Measurements from ENCODE around the gene LSM3.

GRCh38 chr3:14248849-14249523 is 70.4 kb downstream of the LSM3 start:
- TF ChIP-seq, protein P1, sequence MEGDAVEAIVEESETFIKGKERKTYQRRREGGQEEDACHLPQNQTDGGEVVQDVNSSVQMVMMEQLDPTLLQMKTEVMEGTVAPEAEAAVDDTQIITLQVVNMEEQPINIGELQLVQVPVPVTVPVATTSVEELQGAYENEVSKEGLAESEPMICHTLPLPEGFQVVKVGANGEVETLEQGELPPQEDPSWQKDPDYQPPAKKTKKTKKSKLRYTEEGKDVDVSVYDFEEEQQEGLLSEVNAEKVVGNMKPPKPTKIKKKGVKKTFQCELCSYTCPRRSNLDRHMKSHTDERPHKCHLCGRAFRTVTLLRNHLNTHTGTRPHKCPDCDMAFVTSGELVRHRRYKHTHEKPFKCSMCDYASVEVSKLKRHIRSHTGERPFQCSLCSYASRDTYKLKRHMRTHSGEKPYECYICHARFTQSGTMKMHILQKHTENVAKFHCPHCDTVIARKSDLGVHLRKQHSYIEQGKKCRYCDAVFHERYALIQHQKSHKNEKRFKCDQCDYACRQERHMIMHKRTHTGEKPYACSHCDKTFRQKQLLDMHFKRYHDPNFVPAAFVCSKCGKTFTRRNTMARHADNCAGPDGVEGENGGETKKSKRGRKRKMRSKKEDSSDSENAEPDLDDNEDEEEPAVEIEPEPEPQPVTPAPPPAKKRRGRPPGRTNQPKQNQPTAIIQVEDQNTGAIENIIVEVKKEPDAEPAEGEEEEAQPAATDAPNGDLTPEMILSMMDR (IDR thresholded peaks at IDR 0.05) = no peak
- TF ChIP-seq POLR2AphosphoS5 (IDR thresholded peaks at IDR 0.05; ENCODE audit: low read depth, low read length) = no peak
- TF ChIP-seq TCF7L2 (IDR thresholded peaks at IDR 0.05; ENCODE audit: low read depth, low read length) = no peak
- TF ChIP-seq, protein P2, sequence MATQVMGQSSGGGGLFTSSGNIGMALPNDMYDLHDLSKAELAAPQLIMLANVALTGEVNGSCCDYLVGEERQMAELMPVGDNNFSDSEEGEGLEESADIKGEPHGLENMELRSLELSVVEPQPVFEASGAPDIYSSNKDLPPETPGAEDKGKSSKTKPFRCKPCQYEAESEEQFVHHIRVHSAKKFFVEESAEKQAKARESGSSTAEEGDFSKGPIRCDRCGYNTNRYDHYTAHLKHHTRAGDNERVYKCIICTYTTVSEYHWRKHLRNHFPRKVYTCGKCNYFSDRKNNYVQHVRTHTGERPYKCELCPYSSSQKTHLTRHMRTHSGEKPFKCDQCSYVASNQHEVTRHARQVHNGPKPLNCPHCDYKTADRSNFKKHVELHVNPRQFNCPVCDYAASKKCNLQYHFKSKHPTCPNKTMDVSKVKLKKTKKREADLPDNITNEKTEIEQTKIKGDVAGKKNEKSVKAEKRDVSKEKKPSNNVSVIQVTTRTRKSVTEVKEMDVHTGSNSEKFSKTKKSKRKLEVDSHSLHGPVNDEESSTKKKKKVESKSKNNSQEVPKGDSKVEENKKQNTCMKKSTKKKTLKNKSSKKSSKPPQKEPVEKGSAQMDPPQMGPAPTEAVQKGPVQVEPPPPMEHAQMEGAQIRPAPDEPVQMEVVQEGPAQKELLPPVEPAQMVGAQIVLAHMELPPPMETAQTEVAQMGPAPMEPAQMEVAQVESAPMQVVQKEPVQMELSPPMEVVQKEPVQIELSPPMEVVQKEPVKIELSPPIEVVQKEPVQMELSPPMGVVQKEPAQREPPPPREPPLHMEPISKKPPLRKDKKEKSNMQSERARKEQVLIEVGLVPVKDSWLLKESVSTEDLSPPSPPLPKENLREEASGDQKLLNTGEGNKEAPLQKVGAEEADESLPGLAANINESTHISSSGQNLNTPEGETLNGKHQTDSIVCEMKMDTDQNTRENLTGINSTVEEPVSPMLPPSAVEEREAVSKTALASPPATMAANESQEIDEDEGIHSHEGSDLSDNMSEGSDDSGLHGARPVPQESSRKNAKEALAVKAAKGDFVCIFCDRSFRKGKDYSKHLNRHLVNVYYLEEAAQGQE (IDR thresholded peaks at IDR 0.05; ENCODE audit: insufficient read depth in 1 of 2, low read depth in 2 of 2, low read length in 1 of 2) = no peak
